Skeletal muscle tissue (tissue), 4 donors: ENCODE measurements around the gene ACTL6B. TPM values are rescaled to one million over a fixed set of nuclear protein-coding genes. Genes with fewer than 3 reads are reported as not detected.
"Not testable (repeated sequence)": the region's sequence is repeated elsewhere in the genome, so short reads cannot be mapped to it uniquely, and the experiment has no call there.

Source experiments
- H3K27ac ChIP-seq: one replicate; pipeline ENCODE4 v1.7.0; 2013; ENCODE audit warnings: mild to moderate bottlenecking, low read depth, low read length, inconsistent platforms
- H3K27me3 ChIP-seq, 3 donors: one replicate each; pipeline ENCODE4 v1.7.0; 2013; ENCODE audit warnings: low read length in 3 of 3; ENCODE audit not compliant: control insufficient read depth in 3 of 3, insufficient read depth in 3 of 3
- H3K36me3 ChIP-seq, 3 donors: one replicate each; pipeline ENCODE4 v1.7.0; 2013; ENCODE audit warnings: low read length in 3 of 3; ENCODE audit not compliant: control insufficient read depth in 3 of 3, insufficient read depth in 3 of 3
- H3K4me1 ChIP-seq, 3 donors: one replicate each; pipeline ENCODE4 v1.7.0; 2013; ENCODE audit warnings: low read length in 3 of 3, mild to moderate bottlenecking in 3 of 3; ENCODE audit not compliant: control insufficient read depth in 3 of 3, insufficient read depth in 3 of 3
- H3K4me3 ChIP-seq, 3 donors: one replicate each; pipeline ENCODE4 v1.7.0; 2013; ENCODE audit warnings: low read length in 3 of 3
- H3K9ac ChIP-seq, 3 donors: one replicate each; pipeline ENCODE4 v1.7.0; 2013; ENCODE audit warnings: low read length in 3 of 3, mild to moderate bottlenecking in 3 of 3, moderate library complexity in 2 of 3, low read depth in 1 of 3
- H3K9me3 ChIP-seq, 3 donors: one replicate each; pipeline ENCODE4 v1.7.0; 2013; ENCODE audit warnings: low read length in 3 of 3; ENCODE audit not compliant: control insufficient read depth in 3 of 3
- total RNA-seq: library from RNA; depleted of rRNA; stranded (reverse); fragments of >200 nt; gene quantifications from one replicate; pipeline ENCODE4 v1.2.3, GENCODE V29; 2014
- donor health status: Osteomylitis.

The ACTL6B gene
- not detected for total RNA-seq

DNA sequence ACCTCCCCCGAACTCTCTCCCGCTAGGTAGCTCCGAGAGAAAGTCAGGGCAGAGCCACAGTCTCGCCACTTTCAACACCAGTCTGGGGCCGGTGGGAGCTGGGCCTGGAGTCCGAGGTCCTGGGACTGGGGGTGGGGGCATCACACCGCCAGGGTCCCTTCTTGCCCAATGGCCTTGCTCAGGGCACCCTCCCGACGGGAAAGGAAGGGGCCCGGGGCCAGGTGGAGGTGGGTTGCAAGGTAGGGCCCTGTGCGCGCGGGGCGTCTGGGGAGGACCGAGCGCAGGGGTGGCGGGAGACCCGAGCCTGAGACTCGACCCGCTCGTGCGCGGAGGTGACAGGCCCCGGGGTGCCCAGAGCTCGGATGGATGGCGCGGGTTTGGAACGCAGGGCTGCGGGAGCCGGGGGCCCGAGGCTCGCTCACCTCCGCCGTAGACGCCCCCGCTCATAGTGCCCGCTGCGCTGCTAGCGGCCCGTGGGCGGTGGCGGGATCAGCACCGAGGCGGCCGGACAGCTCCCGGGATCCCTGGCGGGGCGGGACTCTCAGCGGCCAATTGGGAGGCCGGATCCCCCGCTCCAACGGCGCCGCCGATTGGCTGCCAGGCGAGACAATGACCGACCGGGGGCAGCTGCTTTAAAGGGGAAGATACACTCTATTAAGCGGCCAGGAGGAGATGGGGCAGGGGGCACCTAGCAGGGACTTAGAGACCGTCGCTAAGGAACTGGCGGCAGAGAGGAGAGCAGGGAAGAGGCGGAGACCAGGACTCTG, at the start of gene ACTL6B:
Gene ACTL6B, minus strand, starts transcription at position 541 of the 767 bp plus-strand sequence. Its CDS starts 94 bp downstream, at position 447.
- Histone ChIP-seq H3K27me3 (peaks cover 27 to 46% (median 31%) of the 10 kb centered on the region in 3 donors), H3K27ac (no peak within 1 kb of the TSS), H3K9me3 (no peaks in the 10 kb centered on the region), H3K4me3 (no peak within 1 kb of the TSS), H3K36me3 (no peaks in the 10 kb centered on the region), H3K9ac (no peak within 1 kb of the TSS), H3K4me1 (no peaks in the 10 kb centered on the region)

- Histone ChIP-seq H3K27me3 (no peaks in the 10 kb centered on the region), H3K27ac (peak overlapping the region; percentile 95), H3K9me3 (no peaks in the 10 kb centered on the region), H3K4me1 (peaks cover 18 to 26% (median 23%) of the 10 kb centered on the region in 3 donors), H3K9ac (peak overlapping the region; percentile 85 to 96 (median 91)), H3K36me3 (peaks cover 0 to 7% (median 7%) of the 10 kb centered on the region in 3 donors), H3K4me3 (peak overlapping the region; percentile 90 to 97 (median 96))
These were observed 49.1 kb upstream of the ACTL6B start for GRCh38 chr7:100705320-100705752.

- H3K4me3 ChIP-seq, H3K27me3 ChIP-seq: not testable (repeated sequence)
These were observed 44.8 kb upstream of the ACTL6B start for GRCh38 chr7:100701089-100701488.

GRCh38 chr7:100699018-100699417, 42.8 kb upstream of the ACTL6B start:
- Histone ChIP-seq H3K9me3 (no peaks in the 10 kb centered on the region), H3K4me1 (no peaks in the 10 kb centered on the region), H3K27ac (no peak overlapping the region), H3K27me3 (peaks cover 0 to 4% (median 0%) of the 10 kb centered on the region in 3 donors), H3K4me3 (no peak overlapping the region), H3K9ac (no peak overlapping the region), H3K36me3 (no peaks in the 10 kb centered on the region)

More at GRCh38 chr7:100701089-100701488, 44.8 kb upstream of the ACTL6B start:
- not testable (repeated sequence) for H3K9me3 ChIP-seq, H3K27ac ChIP-seq, H3K9ac ChIP-seq, H3K36me3 ChIP-seq
- peaks cover 6 to 12% (median 10%) of the 10 kb centered on the region in 3 donors for H3K4me1 ChIP-seq

DNA sequence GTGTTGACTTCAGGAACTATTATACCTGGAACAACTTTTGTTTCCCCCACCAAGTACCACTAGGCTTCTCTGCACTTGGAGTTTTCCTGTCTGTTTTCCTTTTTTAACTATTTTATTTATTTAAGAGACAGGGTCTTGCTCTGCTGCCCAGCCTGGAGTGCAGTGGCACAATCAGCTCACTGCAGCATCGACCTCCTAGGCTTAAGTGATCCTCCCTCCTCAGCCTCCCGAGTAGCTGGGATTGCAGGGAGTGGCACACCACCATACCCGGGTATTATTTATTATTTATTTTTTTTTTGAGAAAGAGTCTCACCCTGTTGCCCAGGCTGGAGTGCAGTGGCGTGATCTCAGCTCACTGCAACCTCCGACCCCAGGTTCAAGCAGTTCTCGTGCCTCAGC, 39.9 kb upstream of the ACTL6B start:
- peaks cover 0 to 3% (median 2%) of the 10 kb centered on the region in 3 donors for H3K36me3 ChIP-seq
- no peak overlapping the region for H3K9ac ChIP-seq
- H3K27me3 ChIP-seq = peaks cover 0 to 4% (median 0%) of the 10 kb centered on the region in 3 donors
- no peaks in the 10 kb centered on the region for H3K9me3 ChIP-seq
- peaks cover 18 to 22% (median 20%) of the 10 kb centered on the region in 3 donors for H3K4me1 ChIP-seq
- no peak overlapping the region for H3K27ac ChIP-seq
- no peak overlapping the region for H3K4me3 ChIP-seq

DNA sequence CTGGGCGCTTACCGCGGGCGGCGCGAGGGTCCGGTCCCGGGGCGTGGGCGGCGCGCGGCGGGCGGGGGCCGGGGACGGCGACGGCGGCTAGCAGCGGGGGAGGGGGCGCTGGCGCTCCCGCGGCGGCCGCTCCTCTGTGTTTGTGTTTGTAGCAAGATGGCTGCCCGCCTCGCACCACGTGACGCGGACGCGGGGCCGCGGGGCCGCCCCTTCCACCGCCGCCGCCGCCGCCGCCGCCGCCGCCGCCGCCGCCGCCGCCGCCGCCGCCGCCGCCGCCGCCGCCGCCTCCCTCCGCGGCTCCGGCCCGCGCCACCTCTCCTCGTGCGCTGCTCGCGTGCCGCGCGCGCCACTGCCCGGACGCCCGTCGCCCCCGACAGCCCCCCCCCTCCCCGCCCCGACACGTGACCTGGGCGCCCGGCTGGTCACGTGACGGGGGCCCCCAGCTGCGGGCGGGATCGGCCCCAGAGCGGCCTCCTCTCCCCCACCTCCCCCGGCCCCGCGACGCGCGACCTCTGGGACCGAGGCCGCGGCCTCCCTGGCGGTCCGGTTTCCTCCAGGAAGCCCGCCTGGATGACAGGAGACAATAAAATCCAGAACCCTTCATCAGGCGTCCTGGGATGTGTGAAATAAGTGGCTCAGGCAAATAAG, 38.0 kb upstream of the ACTL6B start, which contains the start of gene GIGYF1:
Gene GIGYF1, minus strand, starts transcription at position 153 of the 648 bp plus-strand sequence. CDS start 6,012 bp downstream, outside the sequence.
- H3K27me3 ChIP-seq = no peaks in the 10 kb centered on the region
- peak within 1 kb of the TSS; percentile 67 to 84 (median 83) for H3K4me3 ChIP-seq
- H3K9ac ChIP-seq = peak within 1 kb of the TSS; percentile 78 to 91 (median 83)
- H3K27ac ChIP-seq = peak within 1 kb of the TSS; percentile 47
- peaks cover 35 to 40% (median 37%) of the 10 kb centered on the region in 3 donors for H3K4me1 ChIP-seq
- peaks cover 0 to 9% (median 6%) of the 10 kb centered on the region in 3 donors for H3K36me3 ChIP-seq
- no peaks in the 10 kb centered on the region for H3K9me3 ChIP-seq

GRCh38 chr7:100693312-100694097, 37.3 kb upstream of the ACTL6B start:
- Histone ChIP-seq H3K4me3 (peak overlapping the region; percentile 67 to 84 (median 83)), H3K36me3 (peaks cover 0 to 15% (median 10%) of the 10 kb centered on the region in 3 donors), H3K27me3 (no peaks in the 10 kb centered on the region), H3K27ac (peak overlapping the region; percentile 12), H3K9me3 (no peaks in the 10 kb centered on the region), H3K4me1 (peaks cover 38 to 47% (median 42%) of the 10 kb centered on the region in 3 donors), H3K9ac (peak overlapping the region; percentile 78 to 91 (median 83))

DNA sequence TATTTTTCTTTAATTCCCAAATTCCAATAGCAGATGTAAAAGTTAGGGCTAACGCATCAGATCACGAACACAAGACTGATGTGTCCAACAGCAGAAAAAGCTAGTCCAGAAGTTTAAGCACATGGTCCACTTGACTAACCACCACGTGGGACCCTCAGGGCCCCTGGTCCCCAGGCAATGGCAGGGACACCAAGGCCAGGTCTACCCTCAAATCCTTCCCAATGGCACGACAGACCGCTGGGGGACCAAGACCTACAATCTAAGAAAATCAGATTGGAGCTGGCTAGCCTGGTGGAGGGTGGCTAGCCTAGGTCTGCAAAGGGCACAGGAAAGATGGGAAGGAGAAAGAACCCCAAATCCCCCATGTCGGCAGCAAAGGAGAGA, 36.3 kb upstream of the ACTL6B start:
- Histone ChIP-seq H3K27ac (no peak overlapping the region), H3K27me3 (no peaks in the 10 kb centered on the region), H3K9me3 (no peaks in the 10 kb centered on the region), H3K36me3 (peaks cover 5 to 23% (median 19%) of the 10 kb centered on the region in 3 donors), H3K4me1 (peaks cover 38 to 47% (median 44%) of the 10 kb centered on the region in 3 donors), H3K4me3 (peak overlapping the region; percentile 67 to 84 (median 83)), H3K9ac (peak overlapping the region; percentile 78 to 91 (median 83))
